Stomach (tissue), 9 donors: Measurements from ENCODE around the gene RNF123. TPM values are rescaled to one million over a fixed set of nuclear protein-coding genes. Genes with fewer than 3 reads are reported as not detected.
A peak's percentile ranks its signal among the peaks of the same experiment; 100 is the strongest.

Source experiments
- DNase-seq, 2 donors: peaks; one replicate each; pipeline versions ENCODE4 v3.0.0 to v3.0.0-alpha.2; 2013 to 2019
- H3K27ac ChIP-seq, 5 donors: fragments of 200-600 bp in 4 of 5; sonication (generic) in 4 of 5; one replicate each; pipeline ENCODE4 v1.5.1; 2013 to 2019; ENCODE audit warnings: mild to moderate bottlenecking in 1 of 5, moderate library complexity in 1 of 5
- H3K27me3 ChIP-seq, 3 donors: fragments of 200-600 bp; sonication (generic); one replicate each; pipeline ENCODE4 v1.5.1; 2017 to 2019; ENCODE audit warnings: mixed run types in 1 of 3
- H3K36me3 ChIP-seq, 4 donors: fragments of 200-600 bp; sonication (generic); 1 replicate in 3 of 4; 2 replicates in 1 of 4; pipeline ENCODE4 v1.5.1; 2016 to 2019
- H3K4me1 ChIP-seq, 4 donors: fragments of 200-600 bp; sonication (generic); one replicate each; pipeline ENCODE4 v1.5.1; 2016 to 2019
- H3K4me3 ChIP-seq, 4 donors: fragments of 200-600 bp; sonication (generic) in 3 of 4; one replicate each; pipeline ENCODE4 v1.5.1; 2016 to 2019; ENCODE audit warnings: mild to moderate bottlenecking in 1 of 4
- H3K9me3 ChIP-seq, 4 donors: fragments of 200-600 bp; sonication (generic); one replicate each; pipeline ENCODE4 v1.5.1; 2016 to 2019
- CTCF ChIP-seq, 7 experiments: fragments of 450-650 bp in 4 of 7; fragments of 200-600 bp in 3 of 7; sonication (generic) in 3 of 7; IDR thresholded peaks; one replicate each; pipeline ENCODE4 v1.5.1; 2016 to 2019; ENCODE audit warnings: antibody characterized with exemption in 7 of 7, control low read depth in 2 of 7, mild to moderate bottlenecking in 1 of 7
- EP300 ChIP-seq: sonication (generic); formaldehyde crosslinking; IDR thresholded peaks from one replicate; pipeline ENCODE4 v1.6.1; 2017; ENCODE audit warnings: antibody characterized with exemption
- POLR2A ChIP-seq, 4 donors: fragments of 450-650 bp; IDR thresholded peaks; one replicate each; pipeline ENCODE4 v1.6.1; 2016; ENCODE audit warnings: antibody characterized with exemption in 4 of 4, control low read depth in 2 of 4, mild to moderate bottlenecking in 1 of 4, moderate library complexity in 1 of 4
- POLR2AphosphoS5 ChIP-seq, 3 donors: sonication (generic); formaldehyde crosslinking; IDR thresholded peaks; one replicate each; pipeline ENCODE4 v1.6.1; 2016; ENCODE audit warnings: antibody characterized with exemption in 3 of 3
- WGBS, 5 donors: extraction: QIAGEN DNeasy Blood & Tissue Kit in 3 of 5; methylation state at CpG; one replicate each; pipeline versions ENCODE4 v1.1.5 to v1.1.7; 2013 to 2018; 5-methylcytosine and 5-hydroxymethylcytosine counted together
- intact Hi-C: fragments of 100-400 bp; cut with DNase I; formaldehyde crosslinking; loops from one replicate; pipeline ENCODE4 v1.15.1; 2023; ENCODE audit warnings: low total_unique reads
- polyA plus RNA-seq, 3 donors: library from polyadenylated mRNA; stranded (reverse); fragments of 200-250 nt; gene quantifications; one replicate each; pipeline ENCODE4 v1.2.3, GENCODE V29; 2013
- total RNA-seq, 5 donors: library from RNA; depleted of rRNA; stranded (reverse); fragments of >200 nt; gene quantifications; one replicate each; pipeline versions ENCODE4 v1.1.0 to v1.2.3, GENCODE V29; 2014 to 2016
- donor health status: healthy with polysubstance abuse.
- donor health status: Bipolar disorder and iron deficiency.
- donor health status: healthy.

RNF123 gene
- total and polyA plus RNA-seq, 8 donors = 18.1 to 75.4 (median 26.6) TPM

GRCh38 chr3:49714728-49715550, 25.6 kb downstream of the RNF123 start:
- intact Hi-C loops = loop anchor here (10.0 kb wide), 1 partner anchor 120 kb away; no protein-coding TSS in a partner anchor
- H3K36me3 ChIP-seq = peaks cover 0 to 63% (median 46%) of the 10 kb centered on the region in 4 donors
- H3K4me3 ChIP-seq = no peak overlapping the region
- TF ChIP-seq CTCF (IDR thresholded peaks at IDR 0.05) (no peak), EP300 (no peak), POLR2A (IDR thresholded peaks at IDR 0.05) (no peak), POLR2AphosphoS5 (IDR thresholded peaks at IDR 0.05) (no peak)
- H3K9me3 ChIP-seq = no peaks in the 10 kb centered on the region
- 80 to 92% (median 90%) methylated on average over 6 to 13 of the region's 13 CpGs for WGBS, 5 donors
- H3K27me3 ChIP-seq = no peaks in the 10 kb centered on the region
- H3K27ac ChIP-seq = no peak overlapping the region
- H3K4me1 ChIP-seq = peaks cover 13 to 25% (median 19%) of the 10 kb centered on the region in 4 donors
- DNase-seq = peak in 1 of 2 donors; percentile 4

GRCh38 chr3:49715611-49716121, 26.3 kb downstream of the RNF123 start:
- H3K27me3 ChIP-seq = no peaks in the 10 kb centered on the region
- H3K27ac ChIP-seq = no peak overlapping the region
- H3K36me3 ChIP-seq = peaks cover 0 to 65% (median 45%) of the 10 kb centered on the region in 4 donors
- intact Hi-C loops = loop anchor here (10.0 kb wide), 1 partner anchor 119 kb away; no protein-coding TSS in a partner anchor
- H3K9me3 ChIP-seq = no peaks in the 10 kb centered on the region
- H3K4me1 ChIP-seq = peaks cover 13 to 32% (median 26%) of the 10 kb centered on the region in 4 donors
- TF ChIP-seq POLR2A (IDR thresholded peaks at IDR 0.05) = no peak
- TF ChIP-seq EP300 = no peak
- TF ChIP-seq POLR2AphosphoS5 (IDR thresholded peaks at IDR 0.05) = no peak
- TF ChIP-seq CTCF (IDR thresholded peaks at IDR 0.05) = no peak
- no peak overlapping the region for H3K4me3 ChIP-seq
- peak in 1 of 2 donors; percentile 9 for DNase-seq
- 73 to 85% (median 80%) methylated on average over 4 to 13 of the region's 13 CpGs for WGBS, 5 donors

GRCh38 chr3:49716169-49716568, 26.8 kb downstream of the RNF123 start:
- Histone ChIP-seq H3K36me3 (peaks cover 2 to 65% (median 46%) of the 10 kb centered on the region in 4 donors), H3K4me3 (no peak overlapping the region), H3K27me3 (no peaks in the 10 kb centered on the region), H3K4me1 (peaks cover 13 to 36% (median 30%) of the 10 kb centered on the region in 4 donors), H3K27ac (no peak overlapping the region), H3K9me3 (no peaks in the 10 kb centered on the region)
- 91 to 98% (median 94%) methylated on average over 6 to 7 of the region's 7 CpGs for WGBS, 5 donors
- TF ChIP-seq CTCF (IDR thresholded peaks at IDR 0.05) (no peak), EP300 (no peak), POLR2AphosphoS5 (IDR thresholded peaks at IDR 0.05) (no peak), POLR2A (IDR thresholded peaks at IDR 0.05) (no peak)
- intact Hi-C loops = loop anchor here (10.0 kb wide), 1 partner anchor 119 kb away; no protein-coding TSS in a partner anchor
- DNase-seq = no peak

- Histone ChIP-seq H3K4me1 (peaks cover 13 to 42% (median 33%) of the 10 kb centered on the region in 4 donors), H3K4me3 (no peak overlapping the region), H3K36me3 (peaks cover 7 to 65% (median 46%) of the 10 kb centered on the region in 4 donors), H3K9me3 (no peaks in the 10 kb centered on the region), H3K27me3 (no peaks in the 10 kb centered on the region), H3K27ac (no peak overlapping the region)
- no peak for TF ChIP-seq EP300
- peak in 1 of 2 donors; percentile 11 for DNase-seq
- 84 to 94% (median 93%) methylated on average over 5 to 16 of the region's 16 CpGs for WGBS, 5 donors
- intact Hi-C loops = loop anchor here (10.0 kb wide), 1 partner anchor 118 kb away; no protein-coding TSS in a partner anchor
Observed at GRCh38 chr3:49716691-49717210, 27.4 kb downstream of the RNF123 start.
